Gastrocnemius medialis (tissue), 4 donors: Measurements from ENCODE around the gene UNG. TPM values are rescaled to one million over a fixed set of nuclear protein-coding genes. Genes with fewer than 3 reads are reported as not detected.

Source experiments
- ATAC-seq, 2 donors: fragments of 150-250 bp; one replicate each; pipeline ENCODE4 v1.9.1; 2016
- DNase-seq, 2 donors: peaks; one replicate each; pipeline ENCODE4 v3.0.0-alpha.2; 2019
- H3K27ac ChIP-seq, 4 donors: fragments of 200-600 bp; sonication (generic); 1 replicate in 1 of 4; 2 replicates in 3 of 4; pipeline ENCODE4 v1.5.1; 2016 to 2018; ENCODE audit warnings: mild to moderate bottlenecking in 2 of 4, moderate library complexity in 1 of 4
- H3K27me3 ChIP-seq, 3 donors: fragments of 200-600 bp; sonication (generic) in 2 of 3; 1 replicate in 1 of 3; 2 replicates in 2 of 3; pipeline versions ENCODE4 v1.5.1 to v1.6.0; 2016 to 2019; ENCODE audit warnings: mild to moderate bottlenecking in 1 of 3, moderate library complexity in 1 of 3
- H3K36me3 ChIP-seq, 2 donors: fragments of 200-600 bp; sonication (generic) in 1 of 2; one replicate each; pipeline ENCODE4 v1.5.1; 2017 to 2018
- H3K4me1 ChIP-seq, 2 donors: fragments of 200-600 bp; sonication (generic) in 1 of 2; one replicate each; pipeline ENCODE4 v1.5.1; 2016 to 2017; ENCODE audit warnings: mild to moderate bottlenecking in 2 of 2
- H3K4me3 ChIP-seq, 4 donors: fragments of 200-600 bp; sonication (generic) in 3 of 4; 1 replicate in 1 of 4; 2 replicates in 3 of 4; pipeline ENCODE4 v1.5.1; 2016 to 2019; ENCODE audit warnings: mild to moderate bottlenecking in 2 of 4
- H3K9me3 ChIP-seq, 3 donors: fragments of 200-600 bp; sonication (generic) in 2 of 3; 1 replicate in 1 of 3; 2 replicates in 2 of 3; pipeline ENCODE4 v1.5.1; 2016 to 2019
- POLR2A ChIP-seq, 2 donors: fragments of 450-650 bp; IDR thresholded peaks; one replicate each; pipeline ENCODE4 v1.6.1; 2017; ENCODE audit warnings: antibody characterized with exemption in 2 of 2, mild to moderate bottlenecking in 2 of 2, moderate library complexity in 2 of 2
- in situ Hi-C, 4 donors: fragments of 200-750 bp; cut with MboI; loops; one replicate each; pipeline versions ENCODE4 v1.15.0 to v1.8.0; 2017; ENCODE audit warnings: low sequenced_read_pairs in 4 of 4
- intact Hi-C: fragments of 100-400 bp; cut with DNase I; formaldehyde crosslinking; loops from one replicate; pipeline ENCODE4 v1.15.1; 2023; ENCODE audit warnings: low total_unique reads
- total RNA-seq, 4 donors: library from RNA; depleted of rRNA; stranded (reverse); fragments of >200 nt; gene quantifications; one replicate each; pipeline versions ENCODE4 v1.1.0 to v1.2.3, GENCODE V29; 2016
- TF ChIP-seq, protein P1 (sequence below), 5 experiments: fragments of 450-650 bp in 3 of 5; fragments of 200-600 bp in 2 of 5; sonication (generic) in 2 of 5; IDR thresholded peaks in 4 of 5; conservative IDR thresholded peaks in 1 of 5; 1 replicate in 4 of 5; 2 replicates in 1 of 5; pipeline ENCODE4 v1.5.1; 2016 to 2019; ENCODE audit warnings: antibody characterized with exemption in 5 of 5, mild to moderate bottlenecking in 3 of 5, moderate library complexity in 3 of 5

UNG gene
- total RNA-seq, 4 donors from 2014 or later: 38.7 to 45.3 (median 42.3) TPM

DNA sequence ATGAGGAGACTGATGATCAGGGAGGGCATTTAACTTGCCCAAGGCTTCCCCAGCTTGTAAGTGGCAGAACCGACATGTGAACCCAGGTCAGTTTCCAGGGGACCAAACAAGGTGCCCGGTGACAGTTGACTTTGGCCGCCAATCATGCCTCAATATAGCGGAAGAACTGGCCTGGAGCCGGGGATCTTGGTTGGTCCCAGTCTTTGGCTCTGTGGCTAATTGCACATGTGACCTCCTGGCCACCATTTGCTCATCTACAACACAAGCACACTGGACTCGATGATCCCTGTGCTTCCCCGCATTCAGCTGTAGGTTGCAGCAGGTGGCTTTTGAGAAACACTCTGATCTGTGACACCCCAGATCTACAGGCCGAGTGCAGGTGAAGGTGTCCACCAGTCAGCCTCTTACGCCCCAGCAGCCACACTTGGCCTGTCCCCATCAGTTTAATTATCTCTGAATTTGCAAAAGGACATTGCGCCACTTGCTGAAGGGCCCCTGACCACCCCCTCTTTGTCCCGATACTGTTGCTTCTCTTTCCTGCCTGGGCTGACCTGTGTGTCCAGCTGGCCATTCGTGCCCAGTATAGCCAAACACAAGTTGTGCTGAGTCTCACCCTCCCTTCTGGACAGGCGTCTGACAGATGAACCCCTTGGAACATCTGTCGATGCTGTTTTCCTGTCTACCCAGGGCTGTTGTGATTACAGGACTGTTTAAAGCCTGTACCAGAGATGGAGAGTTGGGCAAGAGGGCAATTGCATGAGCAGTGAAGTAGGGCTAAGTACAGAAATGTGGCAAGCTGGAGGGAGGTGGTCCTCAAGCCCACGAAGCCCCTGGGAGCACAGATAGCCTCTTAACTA, 33.1 kb downstream of the UNG start:
- H3K4me1 ChIP-seq: peaks cover 57 to 80% of the 10 kb centered on the region in 2 donors
- ATAC-seq (peak; percentile 47 to 59), DNase-seq (peak; percentile 88 to 92)
- in situ Hi-C loops (no loop called here), intact Hi-C loops (loop anchor here (1.0 kb wide), 1 partner anchor 14 kb away; the partner anchor contains the start of gene ACACB)
- TF ChIP-seq POLR2A (IDR thresholded peaks at IDR 0.05): peak in 1 of 2 donors; percentile 21
- TF ChIP-seq, protein P1, sequence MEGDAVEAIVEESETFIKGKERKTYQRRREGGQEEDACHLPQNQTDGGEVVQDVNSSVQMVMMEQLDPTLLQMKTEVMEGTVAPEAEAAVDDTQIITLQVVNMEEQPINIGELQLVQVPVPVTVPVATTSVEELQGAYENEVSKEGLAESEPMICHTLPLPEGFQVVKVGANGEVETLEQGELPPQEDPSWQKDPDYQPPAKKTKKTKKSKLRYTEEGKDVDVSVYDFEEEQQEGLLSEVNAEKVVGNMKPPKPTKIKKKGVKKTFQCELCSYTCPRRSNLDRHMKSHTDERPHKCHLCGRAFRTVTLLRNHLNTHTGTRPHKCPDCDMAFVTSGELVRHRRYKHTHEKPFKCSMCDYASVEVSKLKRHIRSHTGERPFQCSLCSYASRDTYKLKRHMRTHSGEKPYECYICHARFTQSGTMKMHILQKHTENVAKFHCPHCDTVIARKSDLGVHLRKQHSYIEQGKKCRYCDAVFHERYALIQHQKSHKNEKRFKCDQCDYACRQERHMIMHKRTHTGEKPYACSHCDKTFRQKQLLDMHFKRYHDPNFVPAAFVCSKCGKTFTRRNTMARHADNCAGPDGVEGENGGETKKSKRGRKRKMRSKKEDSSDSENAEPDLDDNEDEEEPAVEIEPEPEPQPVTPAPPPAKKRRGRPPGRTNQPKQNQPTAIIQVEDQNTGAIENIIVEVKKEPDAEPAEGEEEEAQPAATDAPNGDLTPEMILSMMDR (IDR thresholded peaks at IDR 0.05 in 4 of 5, conservative IDR thresholded peaks at IDR 0.05 in 1 of 5): no peak
- H3K36me3 ChIP-seq: peaks cover 0 to 8% of the 10 kb centered on the region in 2 donors
- H3K4me3 ChIP-seq: peak overlapping the region; percentile 50 to 71 (median 62)
- H3K27me3 ChIP-seq: no peaks in the 10 kb centered on the region
- H3K9me3 ChIP-seq: no peaks in the 10 kb centered on the region
- peak overlapping the region; percentile 93 to 99 (median 97) for H3K27ac ChIP-seq

DNA sequence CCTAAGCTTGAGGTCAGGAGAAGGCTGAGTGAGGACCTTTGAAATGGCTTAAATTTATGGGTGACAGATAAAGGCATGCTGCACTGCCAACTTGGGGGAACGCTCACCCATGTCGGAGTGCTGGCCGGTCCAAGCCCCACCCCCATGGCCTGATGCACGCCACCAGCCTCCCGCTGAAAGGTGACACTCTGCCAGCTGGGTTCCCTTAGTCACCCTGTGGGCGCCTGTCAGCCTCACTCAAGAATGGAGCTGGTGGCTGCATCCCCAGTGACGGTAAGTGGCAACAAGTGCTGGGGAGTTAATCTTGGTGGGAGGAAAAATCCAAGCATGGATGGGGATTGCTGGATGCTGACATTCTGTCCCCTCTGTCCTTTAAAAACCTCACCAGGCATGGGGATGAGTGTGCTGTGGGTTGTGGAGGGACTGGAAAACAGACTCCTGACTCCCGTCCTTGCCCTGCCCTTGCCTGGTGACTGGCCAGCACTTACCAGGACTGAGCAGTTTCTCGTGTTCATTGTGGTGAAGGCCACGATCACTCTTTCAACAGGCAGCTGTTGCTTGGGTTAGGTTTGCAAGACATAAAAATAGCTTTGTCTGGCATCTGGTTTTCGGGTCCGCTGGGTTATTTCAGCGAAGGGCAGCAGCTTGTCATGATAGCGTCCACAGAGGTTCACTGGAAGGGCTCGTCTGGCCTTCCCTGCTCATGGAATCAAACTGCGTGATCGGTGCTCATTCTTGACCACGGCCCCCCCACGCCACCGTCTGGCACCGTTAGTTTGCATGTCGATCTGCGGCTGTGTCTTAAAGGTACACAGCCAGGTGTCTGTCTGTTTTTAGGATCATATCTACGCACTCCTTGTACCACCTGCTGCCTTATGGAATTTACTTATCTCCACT, 34.0 kb downstream of the UNG start:
- H3K9me3 ChIP-seq: no peaks in the 10 kb centered on the region
- DNase-seq: peak; percentile 94 to 97
- H3K4me3 ChIP-seq: peak overlapping the region; percentile 50 to 71 (median 62)
- intact Hi-C loops: loop anchor here (1.0 kb wide), 1 partner anchor 15 kb away; the partner anchor contains the start of gene ACACB
- TF ChIP-seq, protein P1 (IDR thresholded peaks at IDR 0.05 in 4 of 5, conservative IDR thresholded peaks at IDR 0.05 in 1 of 5): no peak
- TF ChIP-seq POLR2A (IDR thresholded peaks at IDR 0.05): peak; percentile 80 to 86
- peak overlapping the region; percentile 93 to 99 (median 97) for H3K27ac ChIP-seq
- in situ Hi-C loops: no loop called here
- peak; percentile 50 to 64 for ATAC-seq
- H3K4me1 ChIP-seq: peaks cover 54 to 80% of the 10 kb centered on the region in 2 donors
- H3K27me3 ChIP-seq: no peaks in the 10 kb centered on the region
- H3K36me3 ChIP-seq: peaks cover 0 to 8% of the 10 kb centered on the region in 2 donors

DNA sequence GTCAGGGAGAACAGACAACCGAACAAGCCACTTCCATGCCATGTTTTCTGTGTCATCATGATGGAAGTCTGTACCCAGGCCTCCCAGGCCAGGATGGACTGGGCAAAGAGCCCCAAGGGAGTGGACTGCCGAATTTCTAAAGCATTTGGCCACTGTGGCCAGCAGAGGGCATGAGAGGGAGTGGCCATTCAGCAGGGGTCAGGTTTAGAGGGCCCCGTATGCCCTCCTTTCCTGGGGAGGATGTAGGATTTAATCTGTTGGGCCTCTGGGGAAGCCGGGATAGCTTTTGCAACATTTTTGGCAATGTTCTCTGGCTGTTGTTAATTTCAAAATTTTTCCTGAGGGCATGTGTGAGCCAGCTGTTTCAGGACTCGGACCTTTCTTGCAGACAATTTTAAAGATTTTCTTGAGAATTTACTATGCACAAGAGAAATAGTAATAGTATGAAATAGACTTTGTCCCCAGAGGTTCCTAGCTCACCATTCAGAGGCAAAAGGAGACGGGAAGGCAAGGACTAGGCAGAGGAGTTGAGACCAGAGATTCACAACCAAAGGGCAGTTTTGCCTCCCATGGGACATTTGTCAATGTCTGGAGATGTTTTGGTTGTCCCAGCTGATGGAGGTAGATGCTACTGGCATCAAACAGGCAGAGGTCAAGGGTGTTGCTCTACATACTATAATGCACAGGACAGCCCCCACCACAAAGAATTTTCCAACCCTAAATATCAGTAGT, 37.0 kb downstream of the UNG start:
- in situ Hi-C loops: no loop called here
- Histone ChIP-seq H3K27me3 (no peaks in the 10 kb centered on the region), H3K4me1 (peaks cover 59 to 82% of the 10 kb centered on the region in 2 donors), H3K36me3 (peaks cover 0 to 11% of the 10 kb centered on the region in 2 donors), H3K4me3 (peak overlapping the region; percentile 40 to 71 (median 56)), H3K9me3 (no peaks in the 10 kb centered on the region), H3K27ac (peak overlapping the region; percentile 93 to 99 (median 97))
- peak; percentile 64 to 85 for DNase-seq
- peak; percentile 4 to 12 for ATAC-seq
- TF ChIP-seq, protein P1 (IDR thresholded peaks at IDR 0.05 in 4 of 5, conservative IDR thresholded peaks at IDR 0.05 in 1 of 5): peak in 4 of 5 experiments; percentile 55 to 71 (median 58)
- peak in 1 of 2 donors; percentile 9 for TF ChIP-seq POLR2A (IDR thresholded peaks at IDR 0.05)
- intact Hi-C loops: no loop called here

DNA sequence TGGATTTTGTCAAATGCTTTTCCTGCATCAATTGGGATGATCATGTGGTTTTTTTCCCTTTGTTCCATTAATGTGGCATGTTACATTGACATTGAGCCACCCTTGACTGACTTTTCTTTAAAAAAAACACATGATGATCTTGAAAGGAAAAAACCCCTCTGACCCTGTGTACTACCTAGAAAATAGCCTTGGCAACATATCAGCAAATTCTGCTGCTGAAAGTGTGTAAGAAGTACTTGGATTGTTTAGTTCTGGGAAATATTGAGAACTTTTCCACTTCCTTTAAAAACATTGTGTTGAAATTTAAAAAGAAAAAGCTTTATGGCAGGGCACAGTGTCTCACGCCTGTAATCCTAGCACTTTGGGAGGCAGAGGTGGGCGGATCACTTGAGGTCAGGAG, 39.7 kb downstream of the UNG start:
- no peaks in the 10 kb centered on the region for H3K27me3 ChIP-seq
- intact Hi-C loops (no loop called here), in situ Hi-C loops (no loop called here)
- no peak for TF ChIP-seq POLR2A (IDR thresholded peaks at IDR 0.05)
- TF ChIP-seq, protein P1 (IDR thresholded peaks at IDR 0.05 in 4 of 5, conservative IDR thresholded peaks at IDR 0.05 in 1 of 5): no peak
- H3K9me3 ChIP-seq: no peaks in the 10 kb centered on the region
- H3K36me3 ChIP-seq: peaks cover 0 to 37% of the 10 kb centered on the region in 2 donors
- no peak for ATAC-seq
- peak overlapping the region in 3 of 4 donors; percentile 0 to 63 (median 1) for H3K4me3 ChIP-seq
- no peak for DNase-seq
- H3K27ac ChIP-seq: peak overlapping the region; percentile 93 to 99 (median 97)
- peaks cover 73 to 88% of the 10 kb centered on the region in 2 donors for H3K4me1 ChIP-seq
